OCI-LY1 (cell line): ENCODE measurements around the gene STX8.
"Not testable (repeated sequence)": the region's sequence is repeated elsewhere in the genome, so short reads cannot be mapped to it uniquely, and the experiment has no call there.

ENCODE experiments used
- H2AFZ ChIP-seq: fragments of 200-600 bp; sonication (generic), shearing (Covaris generic); 2 replicates; pipeline ENCODE4 v1.6.0; 2014; ENCODE audit warnings: antibody characterized with exemption, mild to moderate bottlenecking, low read length
- H3F3A ChIP-seq: fragments of 200-600 bp; sonication (generic), shearing (Covaris generic); 2 replicates; pipeline ENCODE4 v1.6.0; 2014; ENCODE audit warnings: mild to moderate bottlenecking, antibody characterized with exemption, low read length, moderate library complexity; ENCODE audit not compliant: insufficient read depth
- H3K27ac ChIP-seq: fragments of 200-600 bp; sonication (generic); 2 replicates; pipeline ENCODE4 v1.5.1; 2014; ENCODE audit warnings: low read length, mixed run types, mild to moderate bottlenecking, low read depth; ENCODE audit not compliant: poor library complexity, severe bottlenecking
- H3K27me3 ChIP-seq: fragments of 200-600 bp; sonication (generic); 2 replicates; pipeline ENCODE4 v1.6.0; 2014; ENCODE audit warnings: antibody characterized with exemption, mild to moderate bottlenecking, low read length, moderate library complexity; ENCODE audit not compliant: insufficient read depth
- H3K36me3 ChIP-seq: fragments of 200-600 bp; sonication (generic); 2 replicates; pipeline ENCODE4 v1.6.1; 2014; ENCODE audit warnings: mild to moderate bottlenecking, antibody characterized with exemption, low read length, moderate library complexity, mixed read lengths; ENCODE audit not compliant: insufficient read depth
- H3K4me1 ChIP-seq: fragments of 200-600 bp; sonication (generic); 2 replicates; pipeline ENCODE4 v1.5.1; 2014; ENCODE audit warnings: mild to moderate bottlenecking, low read length, moderate library complexity; ENCODE audit not compliant: insufficient read depth, severe bottlenecking
- H3K4me2 ChIP-seq: fragments of 200-600 bp; sonication (generic), shearing (Covaris generic); 2 replicates; pipeline ENCODE4 v1.6.1; 2014; ENCODE audit warnings: low read length
- H3K4me3 ChIP-seq: fragments of 200-600 bp; sonication (generic); 2 replicates; pipeline ENCODE4 v1.5.1; 2014; ENCODE audit warnings: low read length, low read depth, mild to moderate bottlenecking, mixed read lengths; ENCODE audit not compliant: poor library complexity, severe bottlenecking
- H3K79me2 ChIP-seq: fragments of 200-600 bp; shearing (Covaris generic); 2 replicates; pipeline ENCODE4 v1.6.1; 2016; ENCODE audit warnings: mixed run types, low read length, mixed read lengths; ENCODE audit not compliant: insufficient read depth
- H3K9ac ChIP-seq: fragments of 200-600 bp; sonication (generic), shearing (Covaris generic); 2 replicates; pipeline ENCODE4 v1.6.1; 2014; ENCODE audit warnings: mild to moderate bottlenecking, low read length, mixed read lengths
- H3K9me2 ChIP-seq: fragments of 200-600 bp; sonication (generic), shearing (Covaris generic); 2 replicates; pipeline ENCODE4 v1.6.1; 2014; ENCODE audit warnings: low read depth, mild to moderate bottlenecking, low read length, mixed read lengths
- H3K9me3 ChIP-seq: fragments of 200-600 bp; shearing (Covaris generic); 2 replicates; pipeline ENCODE4 v1.6.1; 2014; ENCODE audit warnings: low read length, mixed read lengths
- H4K20me1 ChIP-seq: fragments of 200-600 bp; sonication (generic), shearing (Covaris generic); 2 replicates; pipeline ENCODE4 v1.6.0; 2016; ENCODE audit warnings: mild to moderate bottlenecking, low read length; ENCODE audit not compliant: insufficient read depth
- CTCF ChIP-seq: fragments of 200-600 bp; sonication (generic), shearing (Covaris generic); IDR thresholded peaks from 2 replicates; pipeline ENCODE4 v1.5.1; 2017; ENCODE audit warnings: mild to moderate bottlenecking, antibody characterized with exemption, low read length, moderate library complexity, mixed read lengths
- EZH2 ChIP-seq: fragments of 200-600 bp; sonication (generic), shearing (Covaris generic); IDR thresholded peaks from 2 replicates; pipeline ENCODE4 v1.8.0; 2017; ENCODE audit warnings: borderline replicate concordance, mixed run types, mild to moderate bottlenecking, antibody characterized with exemption, low read length, moderate library complexity, mixed read lengths

The STX8 gene

GRCh38 chr17:9451934-9452333 lies 123.7 kb downstream of the STX8 start:
- H3K9ac ChIP-seq: no peak overlapping the region
- no peaks in the 10 kb centered on the region for H3K79me2 ChIP-seq
- H3K4me2 ChIP-seq: no peak overlapping the region
- no peak overlapping the region for H3K27ac ChIP-seq
- no peaks in the 10 kb centered on the region for H3K27me3 ChIP-seq
- no peaks in the 10 kb centered on the region for H3K4me1 ChIP-seq
- H2AFZ ChIP-seq: no peak overlapping the region
- TF ChIP-seq CTCF (no peak), EZH2 (no peak)
- no peaks in the 10 kb centered on the region for H3K9me3 ChIP-seq
- no peaks in the 10 kb centered on the region for H3K36me3 ChIP-seq
- no peaks in the 10 kb centered on the region for H3K9me2 ChIP-seq
- no peaks in the 10 kb centered on the region for H4K20me1 ChIP-seq
- no peak overlapping the region for H3K4me3 ChIP-seq
- no peaks in the 10 kb centered on the region; the same call in 1 of the 2 replicates for H3F3A ChIP-seq

GRCh38 chr17:9447298-9447697 lies 128.3 kb downstream of the STX8 start:
- H3F3A ChIP-seq, H3K9me3 ChIP-seq, H2AFZ ChIP-seq, H3K79me2 ChIP-seq, H3K9me2 ChIP-seq, H3K27me3 ChIP-seq, H3K4me3 ChIP-seq, H4K20me1 ChIP-seq, H3K9ac ChIP-seq, H3K36me3 ChIP-seq, H3K4me1 ChIP-seq, H3K27ac ChIP-seq, H3K4me2 ChIP-seq: not testable (repeated sequence)

- H3K9me3 ChIP-seq: no peaks in the 10 kb centered on the region
- no peak for TF ChIP-seq EZH2
- no peaks in the 10 kb centered on the region for H3K4me1 ChIP-seq
- H4K20me1 ChIP-seq: no peaks in the 10 kb centered on the region
- no peak overlapping the region for H2AFZ ChIP-seq
- H3K79me2 ChIP-seq: no peaks in the 10 kb centered on the region
- no peak overlapping the region for H3K4me3 ChIP-seq
- no peaks in the 10 kb centered on the region for H3K9me2 ChIP-seq
- no peak overlapping the region for H3K4me2 ChIP-seq
- no peak overlapping the region for H3K9ac ChIP-seq
- H3K36me3 ChIP-seq: no peaks in the 10 kb centered on the region
- no peak overlapping the region for H3K27ac ChIP-seq
- H3K27me3 ChIP-seq: no peaks in the 10 kb centered on the region
- H3F3A ChIP-seq: no peaks in the 10 kb centered on the region
Measured at GRCh38 chr17:9446528-9446927, 129.1 kb downstream of the STX8 start.

- Histone ChIP-seq H3K79me2 (no peaks in the 10 kb centered on the region), H3K4me2 (no peak overlapping the region)
Measured at GRCh38 chr17:9445424-9445823, 130.2 kb downstream of the STX8 start.

More at GRCh38 chr17:9445424-9445823, 130.2 kb downstream of the STX8 start:
- H3K9me3 ChIP-seq: no peaks in the 10 kb centered on the region
- no peaks in the 10 kb centered on the region for H4K20me1 ChIP-seq
- no peak overlapping the region for H2AFZ ChIP-seq
- H3K9me2 ChIP-seq: no peaks in the 10 kb centered on the region
- no peaks in the 10 kb centered on the region for H3K36me3 ChIP-seq
- H3K9ac ChIP-seq: no peak overlapping the region
- no peaks in the 10 kb centered on the region for H3K4me1 ChIP-seq
- TF ChIP-seq CTCF (no peak), EZH2 (no peak)
- H3K4me3 ChIP-seq: no peak overlapping the region
- H3F3A ChIP-seq: no peaks in the 10 kb centered on the region
- H3K27ac ChIP-seq: no peak overlapping the region
- no peaks in the 10 kb centered on the region for H3K27me3 ChIP-seq
